Hematopoietic multipotent progenitor cell treated with erythropoietin and hydrocortisone succinate and interleukin-3 and kit ligand, for 17 days (in vitro differentiated cells): ENCODE data around the gene TBCEL.
"Not testable (repeated sequence)": the region's sequence is repeated elsewhere in the genome, so short reads cannot be mapped to it uniquely, and the experiment has no call there.

Experiments used
- DNase-seq: peaks from one replicate; pipeline ENCODE4 v3.0.0-alpha.2; 2015; ENCODE audit warnings: low spot score

TBCEL gene, protein sequence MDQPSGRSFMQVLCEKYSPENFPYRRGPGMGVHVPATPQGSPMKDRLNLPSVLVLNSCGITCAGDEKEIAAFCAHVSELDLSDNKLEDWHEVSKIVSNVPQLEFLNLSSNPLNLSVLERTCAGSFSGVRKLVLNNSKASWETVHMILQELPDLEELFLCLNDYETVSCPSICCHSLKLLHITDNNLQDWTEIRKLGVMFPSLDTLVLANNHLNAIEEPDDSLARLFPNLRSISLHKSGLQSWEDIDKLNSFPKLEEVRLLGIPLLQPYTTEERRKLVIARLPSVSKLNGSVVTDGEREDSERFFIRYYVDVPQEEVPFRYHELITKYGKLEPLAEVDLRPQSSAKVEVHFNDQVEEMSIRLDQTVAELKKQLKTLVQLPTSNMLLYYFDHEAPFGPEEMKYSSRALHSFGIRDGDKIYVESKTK

DNA sequence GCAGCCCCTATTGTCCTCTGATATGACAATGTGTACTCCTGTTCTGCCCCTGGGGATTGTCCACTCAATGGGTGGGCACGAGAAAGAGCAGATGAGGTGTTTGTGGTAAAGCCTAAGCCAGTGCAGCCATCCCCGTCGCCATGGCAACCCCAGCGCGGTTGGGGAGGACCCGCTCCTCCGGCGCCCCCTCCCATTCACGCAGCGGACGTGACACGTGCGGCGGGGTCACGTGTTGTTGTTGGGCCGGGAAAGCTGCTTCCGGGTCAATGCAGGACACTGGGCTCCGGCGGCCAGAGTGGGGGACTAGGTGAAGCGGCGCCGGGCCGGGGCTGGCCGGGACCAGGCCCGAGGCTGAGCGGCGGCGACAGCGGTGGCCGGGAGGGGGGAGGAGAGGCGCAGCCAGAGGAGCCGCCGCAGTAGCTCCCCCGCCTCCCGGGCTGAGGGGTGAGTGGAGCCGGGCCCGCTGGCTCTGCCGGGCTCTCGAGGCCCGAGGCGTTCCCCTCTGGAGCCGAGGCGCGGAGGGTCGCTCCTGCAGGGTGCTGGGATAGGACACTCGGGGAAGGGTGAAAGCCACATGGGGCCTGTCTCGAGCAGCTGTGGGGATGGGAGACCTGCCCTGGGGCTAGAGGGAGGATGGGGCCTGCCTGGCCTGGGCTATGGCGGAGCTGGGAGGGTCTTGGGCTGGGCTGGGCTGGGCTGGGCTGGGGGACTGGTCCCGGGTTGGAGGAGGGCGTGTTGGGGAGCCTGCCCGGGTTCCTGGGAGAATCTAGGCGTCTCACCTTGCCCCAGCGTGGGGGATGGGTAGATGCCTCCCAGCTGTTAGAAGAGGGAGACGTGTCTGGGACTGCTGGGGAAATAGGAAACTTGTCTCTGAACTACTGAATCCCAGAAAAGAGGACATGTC, at the start of gene TBCEL:
TSS of gene TBCEL (plus strand) at position 255 of the 904 bp plus-strand sequence. CDS start 21,589 bp downstream, outside the sequence.
- peak; percentile 85 for DNase-seq

DNA sequence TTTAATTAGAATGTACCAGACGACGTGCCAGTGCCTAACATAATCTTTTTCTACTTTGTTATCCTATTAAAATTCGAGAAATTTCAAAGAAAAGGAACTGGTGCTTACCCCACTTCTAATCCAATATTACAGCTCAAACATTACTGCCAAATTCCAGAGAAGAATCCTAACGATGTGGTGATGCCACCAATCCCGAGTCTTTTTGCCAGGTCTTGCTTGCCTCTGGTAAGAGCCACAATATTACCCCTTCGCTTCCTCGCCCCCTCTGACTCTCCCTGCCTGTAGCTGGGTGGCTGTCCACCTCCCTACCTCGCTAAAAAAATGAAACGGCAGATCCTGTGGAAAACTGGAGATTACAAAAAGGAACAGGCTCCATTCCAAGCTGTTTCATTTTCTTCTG, 49.4 kb upstream of the TBCEL start:
- no peak for DNase-seq

DNA sequence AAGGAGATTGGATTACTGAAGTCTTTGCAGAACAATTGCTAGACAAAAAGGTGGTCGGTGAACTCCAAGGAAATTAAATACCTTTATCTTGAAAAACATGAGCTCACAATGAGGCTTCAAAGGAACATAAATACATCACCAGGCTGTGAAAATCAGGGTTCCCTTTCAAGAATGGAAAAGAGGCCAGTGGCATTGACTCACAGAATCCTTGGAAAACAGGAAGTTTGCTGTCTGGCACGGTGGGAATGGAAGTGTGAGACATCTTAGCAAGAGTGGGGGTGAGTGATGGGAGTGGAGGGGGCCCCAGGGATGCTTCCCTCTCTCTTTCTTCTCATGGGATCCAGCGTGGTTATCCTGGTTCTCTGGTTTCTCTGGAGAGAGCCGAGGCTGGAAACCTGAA, 48.9 kb upstream of the TBCEL start:
- DNase-seq: no peak

DNA sequence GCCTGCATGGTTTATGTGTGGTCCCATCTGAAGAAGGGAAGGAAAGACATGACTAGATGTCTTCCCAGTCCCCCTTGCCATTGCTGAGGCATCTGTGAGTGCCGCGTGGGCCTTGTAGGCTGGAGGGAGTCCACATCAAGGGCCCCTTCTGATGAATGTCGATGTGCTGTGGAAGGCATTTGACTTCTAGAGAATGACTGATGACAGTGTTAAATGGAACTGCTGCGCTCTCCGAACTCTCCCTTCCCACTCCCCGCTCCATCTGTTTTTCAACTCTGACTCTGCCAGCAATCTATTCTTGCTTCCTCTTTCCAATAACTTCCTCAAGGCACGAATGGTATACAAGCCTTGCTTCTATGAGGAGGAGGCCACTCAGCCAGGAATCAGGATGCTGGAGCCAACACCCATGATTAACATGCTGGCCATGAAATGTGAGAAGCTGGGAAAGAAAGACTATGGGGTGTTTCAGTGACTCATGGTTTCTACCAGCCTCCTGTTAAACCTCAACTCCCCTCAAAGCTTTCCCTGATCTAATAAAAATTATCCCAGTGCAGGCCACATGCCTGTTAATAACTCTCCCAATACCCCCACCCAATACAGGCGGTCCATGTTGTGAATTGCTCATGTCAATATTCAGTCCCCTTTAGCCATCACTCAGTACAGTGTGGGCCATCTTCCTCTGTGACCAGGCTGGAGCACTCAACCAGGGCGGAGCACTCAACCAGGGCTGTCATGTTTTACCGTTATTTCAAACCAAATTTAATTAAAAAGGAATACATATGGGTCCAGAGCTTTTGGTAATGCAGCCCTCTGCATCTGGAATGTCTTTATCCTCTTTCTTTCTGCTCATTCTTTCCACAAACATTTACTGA, 46.4 kb upstream of the TBCEL start:
- DNase-seq: no peak

DNA sequence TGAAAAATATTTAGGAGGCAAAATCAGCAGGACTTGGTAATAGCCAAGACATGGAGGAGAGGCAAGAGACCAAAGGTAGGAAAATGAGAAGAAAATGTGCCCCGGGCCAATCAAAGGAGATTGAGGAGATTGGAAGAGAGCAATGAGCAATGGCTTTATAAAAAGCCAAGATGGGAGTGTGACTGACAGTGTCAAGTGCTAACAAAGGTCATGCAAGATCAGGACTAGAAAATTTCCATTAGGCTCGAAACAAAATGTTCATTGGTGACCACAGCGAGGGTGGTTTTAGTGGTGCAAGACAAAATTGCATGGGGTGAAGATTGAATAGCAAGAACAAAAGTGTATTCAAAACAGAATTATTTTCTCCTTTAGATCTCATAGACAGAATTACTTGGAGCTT, 45.2 kb upstream of the TBCEL start:
- DNase-seq: no peak

DNA sequence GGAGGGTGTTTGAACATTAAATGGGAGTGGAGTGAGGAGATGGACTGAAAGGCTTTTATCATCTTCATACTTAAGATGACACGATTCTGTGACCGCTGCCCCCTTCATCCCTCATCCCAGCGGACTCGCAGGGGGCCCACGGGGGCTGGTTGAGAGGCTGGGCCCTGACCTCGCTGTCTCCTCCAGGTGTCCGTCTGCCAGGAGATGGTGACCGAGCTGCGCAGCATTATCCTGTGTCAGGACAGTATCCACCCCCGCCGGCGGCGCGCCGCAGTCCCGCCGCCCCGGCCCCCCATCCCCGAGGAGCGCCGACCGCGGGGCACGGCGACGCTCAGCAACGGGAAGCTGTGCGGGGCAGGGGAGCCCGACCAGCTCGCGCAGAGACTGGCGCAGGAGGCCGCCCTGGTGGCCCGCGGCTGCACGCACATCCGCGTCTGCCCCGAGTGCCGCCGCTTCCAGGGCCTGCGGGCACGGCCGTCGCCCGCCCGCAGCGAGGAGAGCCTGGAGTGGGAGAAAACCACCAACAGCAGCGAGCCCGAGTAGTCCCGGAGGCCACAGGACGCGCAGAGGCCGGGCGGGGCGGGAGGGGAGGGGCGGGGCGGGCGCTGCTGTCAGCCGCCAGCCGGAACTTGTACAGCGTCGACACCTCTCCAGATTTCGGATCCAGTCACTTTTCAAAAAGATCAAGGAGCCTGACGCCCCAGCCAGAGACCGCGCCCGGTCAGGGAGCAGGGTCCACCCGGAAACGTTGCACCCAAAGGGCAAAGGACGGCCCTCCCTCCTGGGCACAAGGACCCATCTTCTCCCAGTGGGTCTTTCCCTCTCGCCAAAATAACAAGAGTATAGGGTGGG, 38.0 kb upstream of the TBCEL start:
- no peak for DNase-seq

DNA sequence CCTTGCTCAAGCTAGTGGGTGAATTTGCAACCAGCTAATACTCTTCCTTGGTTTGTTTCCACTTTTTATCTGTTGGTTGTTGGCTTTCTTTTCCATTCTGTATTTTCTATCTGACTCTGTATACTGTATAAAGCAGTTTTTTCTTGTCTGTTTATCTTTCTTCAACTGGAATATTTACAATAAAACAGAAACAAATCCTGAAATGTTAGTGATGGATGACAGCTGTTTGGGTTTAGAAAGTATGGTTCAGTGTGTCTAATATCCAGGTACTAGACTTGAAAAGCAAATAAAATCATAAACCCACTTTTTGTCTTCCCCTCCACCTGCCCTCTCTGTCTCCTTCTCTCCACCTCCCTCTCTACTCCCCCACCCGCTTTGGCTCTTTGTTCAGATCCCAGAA, 35.3 kb upstream of the TBCEL start:
- DNase-seq: no peak

DNA sequence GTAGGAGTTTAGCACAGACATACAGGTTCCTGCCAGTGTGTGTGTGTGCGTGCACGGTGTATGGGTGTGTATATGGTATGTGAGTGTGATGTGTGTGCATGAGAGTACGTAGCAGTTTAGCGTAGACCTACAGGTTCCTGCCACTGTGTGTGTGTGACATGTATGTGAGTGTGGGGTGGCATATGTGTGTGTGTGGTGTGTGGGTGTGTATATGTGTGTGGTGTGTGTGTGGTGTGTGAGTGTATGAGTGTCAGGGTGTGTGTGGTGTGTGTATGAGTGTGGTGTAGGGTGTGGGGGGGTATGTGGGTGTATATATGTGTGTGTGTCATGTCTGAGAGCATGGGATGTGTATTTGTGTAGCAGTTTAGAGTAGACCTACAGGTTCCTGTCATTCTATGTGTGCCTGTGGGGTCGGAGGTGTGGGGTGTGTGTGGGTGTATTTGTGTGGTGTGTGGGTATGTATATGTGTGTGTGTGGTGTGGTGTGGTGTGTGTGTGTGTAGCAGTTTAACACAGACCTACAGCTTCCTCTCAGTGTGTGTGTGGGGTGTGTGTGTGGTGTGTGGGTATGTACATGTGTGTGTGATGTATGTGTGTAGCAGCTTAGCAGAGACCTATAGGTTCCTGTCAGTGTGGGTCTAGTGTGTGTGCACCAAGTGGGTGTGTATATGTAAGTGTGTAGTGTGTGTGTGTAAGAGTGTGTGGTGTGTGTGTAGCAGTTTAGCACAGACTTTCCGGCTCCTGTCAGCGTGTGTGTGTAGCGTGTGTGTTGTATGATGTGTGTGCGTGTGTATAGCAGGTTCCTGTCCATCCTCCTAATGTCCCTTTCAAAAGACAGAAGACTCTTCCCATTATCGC, 31.8 kb upstream of the TBCEL start:
- DNase-seq: no peak

DNA sequence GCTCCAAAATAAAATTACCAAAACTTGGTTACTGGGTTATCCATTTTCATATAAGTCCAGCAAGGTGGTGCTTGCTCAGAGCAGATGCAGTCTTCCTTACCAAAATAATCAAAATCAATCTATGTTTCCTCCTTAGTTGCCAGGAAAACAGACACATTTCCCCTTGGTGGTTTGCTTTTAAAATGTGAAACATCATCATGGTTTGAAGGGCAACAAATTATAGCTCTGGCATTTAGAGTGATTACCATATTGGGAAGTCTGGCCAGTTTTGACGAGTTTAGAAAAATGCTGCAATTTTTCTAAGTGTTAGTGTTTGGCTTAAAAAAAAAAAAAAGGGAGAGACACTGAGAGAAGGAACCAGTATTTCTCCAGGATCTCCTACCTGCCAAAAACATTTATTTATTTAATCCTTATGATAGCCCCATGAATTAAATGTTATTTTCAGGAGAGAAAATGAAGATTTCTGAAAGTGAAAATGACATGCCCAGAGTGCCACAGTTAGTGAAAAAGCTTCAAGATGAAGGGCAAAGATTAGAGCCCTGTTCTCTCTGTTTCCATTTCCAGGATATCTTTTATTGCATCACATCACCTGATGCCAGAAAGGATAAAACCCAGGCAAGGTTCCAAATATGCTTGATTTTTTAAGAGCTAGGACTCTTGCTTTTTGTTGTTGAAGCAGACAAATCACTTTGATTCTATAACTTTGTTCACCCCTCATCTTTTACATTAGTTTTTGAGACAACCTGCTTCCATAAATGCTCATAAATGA, 29.6 kb upstream of the TBCEL start:
- DNase-seq: no peak

DNA sequence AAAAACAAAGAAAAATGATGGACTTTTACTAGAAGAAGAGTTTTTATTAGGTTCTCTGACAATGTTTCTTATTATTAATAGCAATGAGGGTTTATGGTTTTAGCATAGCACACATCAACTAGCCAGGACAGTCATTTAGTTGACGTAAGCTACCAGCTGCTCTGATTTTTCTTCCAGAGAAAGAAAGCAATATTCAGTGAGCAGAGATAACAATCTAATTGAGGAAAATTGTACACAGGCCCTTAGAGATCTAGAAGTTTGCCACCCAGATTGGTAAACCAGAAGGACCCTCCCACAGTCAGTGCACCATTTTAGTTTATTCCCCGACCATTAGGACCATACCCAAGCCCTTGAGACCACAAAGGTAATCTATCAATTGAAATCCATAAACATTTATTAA, 28.7 kb upstream of the TBCEL start:
- no peak for DNase-seq

DNA sequence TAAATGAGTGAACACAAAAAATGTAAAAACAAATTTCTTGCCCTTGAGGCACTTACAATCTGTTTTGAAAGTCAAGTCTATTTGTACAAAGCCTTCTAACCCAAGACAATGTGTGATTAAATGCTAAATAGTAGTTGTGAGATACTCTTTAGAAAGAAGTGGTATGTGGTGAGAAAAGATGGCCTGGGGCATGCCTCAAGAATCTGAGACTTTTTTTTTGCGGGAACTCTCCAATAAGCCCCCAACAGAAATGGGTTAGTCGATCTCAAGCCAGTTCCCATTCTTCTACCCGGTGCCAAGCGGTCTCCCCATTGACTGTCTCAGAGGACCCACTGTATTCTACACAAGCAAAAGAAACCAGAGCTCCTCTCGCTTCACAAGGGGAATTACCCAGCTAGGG, 26.9 kb upstream of the TBCEL start:
- DNase-seq: no peak

DNA sequence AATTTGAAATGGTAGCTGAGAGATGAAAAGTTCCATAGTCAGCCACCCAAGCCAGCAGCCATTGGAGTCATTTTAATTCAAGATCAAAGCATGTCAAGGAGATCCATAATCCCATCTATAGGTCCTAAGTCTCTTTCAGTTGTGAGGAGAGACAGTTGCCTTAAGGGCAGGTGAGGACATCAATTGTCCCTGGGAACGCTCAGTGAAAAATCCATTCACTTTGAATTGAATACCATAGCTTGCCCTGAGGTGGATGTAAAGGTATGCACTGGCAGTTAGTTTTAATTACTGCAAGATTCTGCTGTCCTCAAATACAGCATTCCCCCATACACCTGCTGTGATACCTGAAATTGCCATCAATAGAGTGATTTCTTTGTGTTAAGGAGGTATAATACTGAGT, 25.3 kb upstream of the TBCEL start:
- DNase-seq: no peak

DNA sequence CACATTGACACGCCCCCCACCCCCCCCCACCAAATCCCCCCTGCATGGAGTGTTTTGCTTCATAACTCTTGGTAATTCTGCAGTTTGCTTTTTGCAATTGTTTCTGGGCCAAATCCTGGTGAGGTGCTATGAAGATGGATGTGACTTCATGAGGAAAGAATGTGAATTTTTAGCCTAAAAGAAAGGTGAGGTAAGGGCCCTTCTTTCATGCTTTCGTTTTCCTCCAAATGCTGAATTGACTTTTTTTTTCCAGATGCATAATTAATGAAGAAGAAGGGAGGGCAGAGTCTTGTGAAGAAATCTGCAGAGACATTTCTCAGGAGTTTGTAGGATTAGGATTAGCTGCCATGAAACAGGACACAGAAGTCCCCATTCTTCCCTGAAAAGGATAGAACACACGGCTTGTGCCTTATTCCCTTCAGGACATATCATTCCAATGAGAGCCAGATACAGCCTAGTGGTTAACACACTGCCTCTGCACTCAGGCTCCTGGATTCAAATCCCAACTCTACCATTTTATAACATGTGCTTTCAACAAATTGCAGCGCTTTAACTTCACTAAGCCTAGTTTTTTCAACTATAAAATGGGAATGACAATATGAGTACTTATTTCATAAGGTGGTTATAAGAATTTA, 19.6 kb upstream of the TBCEL start:
- DNase-seq: no peak

DNA sequence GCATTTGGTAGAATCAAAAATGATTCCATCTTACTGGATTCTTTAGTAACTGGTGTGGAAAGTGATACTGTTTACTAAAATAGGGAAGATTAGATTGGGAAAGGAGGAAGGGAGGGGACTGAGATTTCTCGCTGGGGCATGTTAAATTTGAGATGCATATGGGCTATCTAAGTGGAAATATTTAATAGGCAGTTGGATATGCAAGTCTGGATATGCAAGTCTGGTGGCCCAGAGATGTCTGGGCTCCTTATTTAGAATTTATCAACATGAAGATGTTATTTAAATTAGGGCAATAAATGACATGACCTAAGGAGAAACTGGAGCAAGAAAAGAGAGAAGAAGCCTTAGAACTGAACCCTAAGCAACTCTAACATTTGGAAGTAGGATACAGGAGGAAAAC, 17.0 kb upstream of the TBCEL start:
- no peak for DNase-seq

DNA sequence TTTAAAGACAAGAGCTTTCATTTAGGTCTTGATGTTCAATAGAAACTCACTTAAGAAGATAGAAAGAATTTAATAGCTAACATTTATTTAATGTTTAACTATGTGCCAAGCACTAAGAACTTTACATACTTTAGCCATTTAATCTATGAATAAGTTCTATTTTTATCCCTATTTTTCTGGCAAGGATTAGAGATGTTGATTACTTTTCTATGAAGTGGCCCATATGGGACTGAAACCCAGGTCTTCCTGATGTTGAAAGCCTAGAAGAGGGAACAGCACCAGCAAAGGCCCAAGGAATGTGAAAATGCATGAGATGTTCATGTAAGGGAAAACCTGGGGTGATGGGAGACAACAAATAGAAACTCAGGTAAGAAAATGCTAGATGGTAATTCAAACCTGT, 15.4 kb upstream of the TBCEL start:
- DNase-seq: no peak

DNA sequence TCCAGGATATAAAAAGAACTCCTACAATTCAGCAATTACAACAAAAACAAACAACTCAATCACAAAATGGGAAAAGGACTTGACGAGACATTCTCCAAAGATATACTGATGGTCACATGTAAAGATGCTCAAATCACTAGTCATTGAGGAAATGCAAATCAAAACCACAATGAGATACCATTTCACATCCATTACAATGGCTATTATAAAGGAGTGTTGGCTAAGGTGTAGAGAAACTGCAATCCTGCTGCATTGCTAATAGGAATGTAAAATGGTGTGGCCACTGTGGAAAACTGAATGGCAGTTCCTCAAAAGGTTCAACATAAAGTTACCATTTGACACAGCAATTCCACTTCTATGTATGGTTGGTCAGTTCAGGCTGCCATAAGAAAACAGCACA, 11.8 kb upstream of the TBCEL start:
- DNase-seq: no peak

DNA sequence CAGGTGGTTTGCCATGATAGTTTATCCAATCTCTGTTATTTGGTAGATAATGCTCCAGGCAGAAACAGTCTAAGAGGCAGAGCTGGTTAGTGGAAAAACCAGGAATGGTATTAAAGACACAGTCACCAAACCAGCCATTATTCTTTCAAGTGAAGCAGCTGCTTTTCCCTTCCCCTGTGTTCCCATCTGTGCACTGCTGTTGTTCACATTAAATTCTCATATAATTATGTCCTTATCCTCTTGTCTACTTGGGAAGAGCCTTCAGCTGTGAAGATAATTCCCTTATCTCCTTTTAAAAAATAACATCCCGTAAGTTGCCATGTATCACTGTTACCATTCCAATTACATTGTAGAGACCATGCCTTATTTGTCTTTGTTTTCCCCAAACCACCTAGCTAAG, 5.2 kb upstream of the TBCEL start:
- no peak for DNase-seq

DNA sequence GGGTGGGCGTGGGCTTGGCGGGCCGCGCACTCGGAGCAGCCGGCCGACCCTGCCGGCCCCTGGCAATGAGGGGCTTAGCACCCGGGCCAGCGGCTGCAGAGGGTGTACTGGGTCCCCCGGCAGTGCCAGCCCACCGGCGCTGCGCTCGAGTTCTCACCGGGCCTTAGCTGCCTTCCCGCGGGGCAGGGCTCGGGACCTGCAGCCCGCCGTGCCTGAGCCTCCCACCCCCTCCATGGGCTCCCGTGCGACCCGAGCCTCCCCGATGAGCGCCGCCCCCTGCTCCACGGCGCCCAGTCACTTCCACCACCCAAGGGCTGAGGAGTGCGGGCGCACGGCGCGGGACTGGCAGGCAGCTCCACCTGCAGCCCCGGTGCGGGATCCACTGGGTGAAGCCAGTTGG, 2.2 kb upstream of the TBCEL start:
- DNase-seq: not testable (repeated sequence)

DNA sequence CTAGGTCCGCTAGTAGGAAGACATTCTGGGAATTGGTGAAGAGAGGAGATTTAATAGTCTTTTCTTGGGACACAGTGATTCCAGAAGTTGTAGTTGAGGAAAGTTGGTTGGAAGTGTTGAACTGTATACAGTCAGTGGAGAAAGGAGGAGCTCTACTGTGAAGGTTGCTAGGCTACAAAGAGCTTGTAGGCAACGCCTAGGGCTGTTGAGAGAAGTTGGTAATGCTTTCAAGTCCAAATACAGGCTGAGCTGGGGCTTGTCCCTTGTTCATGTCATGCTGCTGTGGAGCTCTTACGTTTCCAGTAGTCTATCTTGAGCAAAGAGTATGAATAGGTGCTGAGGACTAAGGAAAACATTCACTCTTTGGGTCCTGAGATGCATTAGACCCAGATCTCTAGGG, 1.1 kb downstream of the TBCEL start:
- peak; percentile 77 for DNase-seq
